HG03066 (cell line): Measurements from ENCODE around the gene EPHB4.

Experiments
- ATAC-seq: cut with Tn5 transposase; IDR thresholded peaks from one replicate; pipeline ENCODE4 v1.9.1; 2021; ENCODE audit warnings: low read depth; ENCODE audit not compliant: unreplicated experiment

The EPHB4 gene

DNA sequence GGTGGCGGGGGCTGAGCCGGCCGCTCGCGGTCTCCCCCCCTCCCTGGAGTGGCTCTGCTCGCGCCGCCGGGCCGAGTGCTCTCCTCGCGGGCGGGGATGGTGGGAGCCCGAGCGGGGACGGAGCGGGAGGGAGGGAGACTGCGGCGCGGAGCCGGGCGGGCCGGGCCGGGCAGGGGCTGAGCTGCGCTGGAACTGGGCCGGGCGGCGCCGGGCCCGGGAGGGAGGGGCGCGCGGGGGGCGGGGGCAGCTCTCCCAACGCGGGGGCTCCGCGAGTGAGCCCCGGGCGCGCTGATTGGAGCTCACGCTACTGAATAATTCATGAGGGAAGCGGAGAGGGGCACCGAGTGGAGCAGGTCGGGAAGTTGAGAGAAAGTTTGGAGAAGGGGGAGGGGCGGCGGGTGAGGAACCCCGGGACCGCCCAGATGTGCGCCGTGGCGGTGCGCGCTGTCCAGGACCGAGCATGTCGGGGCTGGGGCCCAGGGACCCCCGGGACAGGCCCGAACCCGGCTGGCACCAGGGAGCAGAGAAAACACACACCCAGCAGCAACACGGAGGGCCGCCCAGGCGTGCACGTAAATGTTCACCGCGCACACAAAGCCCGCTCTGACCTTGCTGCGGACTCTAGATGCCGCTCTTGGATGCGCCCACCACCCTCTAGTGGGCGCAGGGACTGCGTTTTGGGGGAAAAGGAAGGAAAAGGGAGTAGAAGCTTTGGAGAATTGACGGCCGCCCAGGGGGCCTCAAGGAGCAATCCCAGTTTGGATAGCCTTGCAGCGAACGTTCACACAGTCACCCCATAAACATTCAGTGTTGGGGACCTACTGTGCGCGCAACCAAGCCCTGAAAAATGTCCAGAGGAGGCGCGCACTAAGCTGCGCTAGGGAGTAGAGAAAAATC is at the start of gene EPHB4:
TSS of gene EPHB4 (minus strand) at position 194 of the 897 bp plus-strand sequence. CDS start 493 bp downstream, outside the sequence.
- ATAC-seq: no peak

DNA sequence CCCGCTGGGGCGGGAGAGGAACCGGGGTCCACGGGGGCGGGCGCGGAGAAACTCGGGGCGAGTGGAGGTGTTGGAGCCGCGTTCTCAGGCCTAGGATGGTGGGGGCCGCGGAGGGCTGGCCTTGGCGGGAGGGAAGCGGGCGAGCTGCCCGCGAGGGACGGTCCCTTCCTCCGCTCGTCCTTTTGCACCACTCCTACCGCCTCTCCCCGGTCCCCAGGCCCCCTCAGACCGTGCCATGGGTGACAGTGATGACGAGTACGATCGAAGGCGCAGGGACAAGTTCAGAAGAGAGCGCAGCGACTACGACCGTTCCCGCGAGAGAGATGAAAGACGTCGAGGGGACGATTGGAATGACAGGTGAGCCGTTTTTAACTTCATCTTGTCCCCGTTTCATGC is 48.0 kb upstream of the EPHB4 start:
- ATAC-seq: peak; percentile 27

DNA sequence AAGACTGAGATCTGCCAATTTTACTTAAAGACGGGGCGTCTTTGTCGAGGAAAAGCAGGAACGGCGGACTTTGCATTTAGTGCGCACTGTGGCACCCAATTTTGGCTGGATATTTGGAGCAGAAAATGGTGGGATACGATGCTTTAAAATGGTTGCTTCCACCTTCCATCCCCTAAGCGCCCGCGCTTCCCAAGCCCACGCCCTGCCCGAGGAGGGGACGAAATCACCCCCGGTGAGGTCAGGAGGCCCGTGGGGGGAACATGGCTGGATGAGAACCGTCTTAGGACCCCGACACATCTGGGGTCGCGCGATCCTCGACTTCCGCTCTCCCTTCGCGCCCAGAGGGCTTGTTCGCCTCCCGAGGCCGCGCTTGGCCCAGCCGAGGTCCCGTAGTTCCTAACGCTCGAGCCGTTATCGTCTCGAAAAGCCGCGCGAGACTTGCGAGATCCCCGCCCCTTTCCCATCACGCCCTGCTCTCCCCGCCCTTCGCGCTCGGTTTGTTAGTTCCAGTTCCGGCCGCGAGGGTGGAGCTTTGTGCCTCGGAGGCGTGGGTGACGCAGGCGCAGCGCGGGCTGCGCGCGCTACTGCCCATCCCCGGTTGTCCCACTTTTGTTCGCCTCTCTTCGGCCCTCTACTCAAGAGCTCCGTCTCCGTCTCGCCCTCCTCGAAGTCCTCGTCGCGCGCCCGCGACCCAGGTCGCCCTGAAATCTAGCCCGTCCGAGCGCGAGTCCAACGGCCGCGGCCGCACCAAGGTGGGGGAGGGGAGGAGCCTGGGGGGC is 47.4 kb upstream of the EPHB4 start, which contains the start of gene SRRT:
TSS of gene SRRT (plus strand) at position 527 of the 779 bp plus-strand sequence. CDS start 488 bp downstream, outside the sequence.
- peak; percentile 91 for ATAC-seq

DNA sequence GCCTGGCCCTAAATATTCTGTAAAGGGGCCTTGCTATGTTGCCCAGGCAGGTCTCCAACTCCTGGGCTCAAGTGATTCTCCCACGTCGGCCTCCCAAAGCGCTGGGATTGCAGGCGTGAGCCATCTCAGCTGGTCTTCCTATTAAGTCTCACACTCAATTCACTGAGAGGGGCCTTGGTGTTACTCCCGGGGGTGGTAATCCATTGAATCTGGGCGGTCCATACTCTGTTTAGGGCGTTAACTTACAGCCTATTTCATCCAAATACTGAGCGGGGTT is 46.9 kb upstream of the EPHB4 start:
- no peak for ATAC-seq

DNA sequence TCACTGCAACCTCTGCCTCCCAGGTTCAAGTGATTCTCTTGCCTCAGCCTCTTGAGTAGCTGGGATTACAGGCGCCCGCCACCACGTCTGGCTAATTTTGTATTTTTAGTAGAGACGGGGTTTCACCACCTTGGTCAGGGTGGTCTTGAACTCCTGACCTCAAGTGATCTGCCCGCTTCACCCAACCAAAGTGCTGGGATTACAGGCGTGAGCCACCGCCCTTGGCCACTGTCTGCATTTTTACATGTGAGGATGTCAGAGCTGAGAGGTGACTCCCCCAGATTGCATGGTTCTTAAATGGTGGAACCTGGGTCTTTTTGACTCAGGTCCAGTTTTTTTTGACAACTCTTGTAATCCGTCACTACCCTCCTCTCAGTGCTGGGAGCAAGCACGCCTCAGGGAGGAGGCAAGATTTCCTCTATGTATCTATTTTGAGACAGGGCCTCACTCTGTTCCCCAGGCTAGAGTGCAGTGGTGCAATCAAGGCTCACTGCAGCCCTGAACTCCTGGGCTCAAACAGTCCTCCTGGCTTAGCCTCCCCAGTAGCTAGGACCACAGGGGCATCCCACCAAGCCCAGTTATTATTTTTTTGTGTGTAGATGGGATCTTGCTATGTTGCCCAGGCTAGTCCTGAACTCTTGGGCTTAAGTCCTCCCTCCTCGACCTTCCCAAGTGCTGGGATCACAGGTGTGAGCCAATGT is 46.4 kb upstream of the EPHB4 start:
- ATAC-seq: no peak

DNA sequence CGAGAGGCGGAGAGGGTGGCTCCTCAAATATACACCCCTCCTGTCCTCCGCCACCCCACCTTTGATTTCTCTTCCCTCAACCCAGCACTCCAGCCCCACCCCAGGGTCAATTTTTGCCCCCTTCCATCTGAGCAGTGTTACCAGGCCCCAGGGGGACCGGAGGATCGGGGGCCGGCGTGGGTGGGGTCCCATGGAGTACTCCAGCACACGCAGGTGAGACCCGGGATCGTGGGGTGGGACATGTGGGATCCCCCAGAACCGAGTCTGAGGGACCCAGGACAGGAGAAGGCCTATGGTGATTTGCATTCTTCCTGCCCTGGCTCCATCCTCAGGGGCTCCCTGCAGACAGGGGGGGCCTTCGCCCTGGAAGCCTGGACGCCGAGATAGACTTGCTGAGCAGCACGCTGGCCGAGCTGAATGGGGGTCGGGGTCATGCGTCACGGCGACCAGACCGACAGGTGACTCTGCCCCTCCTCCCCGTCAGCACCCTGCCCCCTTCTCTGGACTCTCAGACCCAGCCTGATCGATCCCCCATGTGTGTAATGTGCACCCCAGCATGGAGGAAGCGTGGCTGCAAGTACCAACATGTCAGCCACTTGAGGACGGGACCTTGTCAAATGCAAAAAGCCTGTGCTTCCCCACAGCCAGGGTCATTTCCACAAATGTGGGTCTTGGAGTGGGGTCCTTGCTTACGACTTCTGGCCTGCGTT is 40.6 kb upstream of the EPHB4 start:
- ATAC-seq: peak; percentile 20

DNA sequence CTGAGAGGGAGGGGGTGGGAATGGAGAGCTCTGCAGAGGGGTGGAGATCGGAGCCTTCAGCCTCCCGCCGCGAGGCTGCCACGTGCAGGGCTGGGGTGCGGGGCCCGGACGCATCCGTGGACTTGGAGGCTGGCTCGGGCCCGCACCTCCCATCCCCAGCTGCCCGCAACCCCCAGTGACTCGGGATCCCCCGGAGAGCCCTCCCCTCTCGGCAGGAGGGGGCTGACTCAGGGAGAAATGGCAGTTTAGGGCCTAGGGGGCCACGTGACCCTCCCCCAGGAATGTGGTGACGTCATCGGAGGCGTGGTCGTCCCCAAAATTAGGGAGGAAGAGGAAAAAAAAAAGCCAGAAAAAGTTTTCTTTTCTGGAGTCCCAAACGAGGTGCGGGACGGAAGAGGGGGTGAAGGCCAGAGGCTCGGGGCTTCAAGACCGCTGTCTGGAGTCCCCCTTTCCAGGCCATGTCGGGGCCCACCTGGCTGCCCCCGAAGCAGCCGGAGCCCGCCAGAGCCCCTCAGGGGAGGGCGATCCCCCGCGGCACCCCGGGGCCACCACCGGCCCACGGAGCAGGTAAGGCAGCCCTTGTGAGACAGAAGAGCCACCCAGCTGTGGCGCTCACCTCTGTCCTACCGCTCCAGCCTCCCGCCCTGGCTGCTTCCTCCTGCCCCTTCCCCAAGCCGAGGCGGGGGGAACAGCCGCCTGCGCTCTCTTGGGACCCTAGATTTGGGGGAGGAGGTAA is 39.9 kb upstream of the EPHB4 start, which contains the start of gene TRIP6:
TSS of gene TRIP6 (plus strand) at position 348 of the 736 bp plus-strand sequence. CDS start at position 459, 111 bp downstream.
- peak; percentile 50 for ATAC-seq

DNA sequence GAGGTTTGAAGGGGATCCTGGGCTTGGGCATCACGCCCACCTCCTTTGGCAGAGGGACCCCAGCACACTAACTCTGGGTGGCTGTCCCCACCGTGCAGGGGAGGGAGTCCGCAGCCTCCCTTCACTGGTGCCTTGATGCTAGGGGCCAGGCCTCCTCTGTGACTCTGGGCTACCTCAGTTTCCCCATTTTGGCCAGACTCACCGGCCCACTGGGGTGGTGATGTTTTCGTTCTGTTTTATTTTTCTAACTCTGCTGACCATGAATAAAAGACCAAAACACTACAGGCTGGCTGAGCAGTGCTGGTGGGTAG is 39.4 kb upstream of the EPHB4 start:
- no peak for ATAC-seq

DNA sequence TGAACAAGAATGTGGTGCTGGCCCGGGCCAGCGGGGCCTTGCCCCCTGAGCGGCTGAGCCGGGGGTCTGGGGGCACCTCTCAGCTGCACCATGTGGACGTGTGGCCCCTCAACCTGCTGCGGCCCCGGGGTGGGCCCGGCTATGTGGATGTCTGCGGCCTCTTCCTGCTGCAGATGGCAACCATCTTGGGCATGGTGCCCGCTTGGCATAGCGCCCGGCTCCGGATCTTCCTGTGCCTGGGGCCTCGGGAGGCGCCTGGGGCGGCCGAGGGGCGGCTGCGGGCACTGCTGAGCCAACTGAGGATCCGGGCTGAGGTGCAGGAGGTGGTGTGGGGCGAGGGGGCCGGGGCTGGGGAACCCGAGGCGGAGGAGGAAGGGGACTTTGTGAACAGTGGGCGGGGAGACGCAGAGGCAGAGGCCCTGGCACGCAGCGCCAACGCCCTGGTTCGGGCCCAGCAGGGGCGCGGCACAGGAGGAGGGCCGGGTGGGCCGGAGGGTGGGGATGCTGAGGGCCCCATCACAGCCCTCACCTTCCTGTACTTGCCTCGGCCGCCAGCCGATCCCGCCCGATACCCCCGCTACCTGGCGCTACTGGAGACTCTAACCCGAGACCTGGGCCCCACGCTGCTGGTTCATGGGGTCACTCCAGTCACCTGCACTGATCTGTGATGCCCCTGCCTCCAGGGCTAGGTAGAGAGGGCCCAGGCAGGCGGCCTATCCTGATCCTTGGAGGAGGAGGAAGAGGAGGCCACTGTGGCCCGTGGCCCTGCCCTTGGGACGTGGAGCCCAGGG is 38.8 kb upstream of the EPHB4 start:
- no peak for ATAC-seq

DNA sequence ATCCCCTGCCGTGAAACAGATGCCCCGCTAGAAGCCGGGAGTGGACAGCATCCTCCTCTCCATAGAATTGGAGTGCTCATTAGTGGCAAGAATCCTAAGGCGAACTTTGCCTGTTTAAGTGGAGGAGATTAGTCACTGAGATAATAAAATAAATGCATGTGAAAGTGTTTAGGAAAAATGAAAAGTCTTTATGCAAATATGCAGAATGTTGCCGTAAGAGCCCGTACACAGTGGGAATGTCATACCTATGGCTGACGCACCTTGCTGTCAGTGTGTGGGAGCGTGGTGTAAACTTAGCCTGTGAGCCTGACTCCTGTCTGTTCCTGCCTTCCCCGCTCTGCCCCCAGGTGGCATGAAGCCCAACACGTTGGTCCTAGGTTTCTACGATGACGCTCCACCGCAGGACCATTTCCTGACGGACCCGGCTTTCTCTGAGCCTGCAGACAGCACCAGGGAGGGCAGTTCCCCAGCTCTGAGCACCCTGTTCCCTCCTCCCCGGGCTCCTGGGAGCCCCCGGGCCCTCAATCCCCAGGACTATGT is 38.1 kb upstream of the EPHB4 start:
- ATAC-seq: no peak

DNA sequence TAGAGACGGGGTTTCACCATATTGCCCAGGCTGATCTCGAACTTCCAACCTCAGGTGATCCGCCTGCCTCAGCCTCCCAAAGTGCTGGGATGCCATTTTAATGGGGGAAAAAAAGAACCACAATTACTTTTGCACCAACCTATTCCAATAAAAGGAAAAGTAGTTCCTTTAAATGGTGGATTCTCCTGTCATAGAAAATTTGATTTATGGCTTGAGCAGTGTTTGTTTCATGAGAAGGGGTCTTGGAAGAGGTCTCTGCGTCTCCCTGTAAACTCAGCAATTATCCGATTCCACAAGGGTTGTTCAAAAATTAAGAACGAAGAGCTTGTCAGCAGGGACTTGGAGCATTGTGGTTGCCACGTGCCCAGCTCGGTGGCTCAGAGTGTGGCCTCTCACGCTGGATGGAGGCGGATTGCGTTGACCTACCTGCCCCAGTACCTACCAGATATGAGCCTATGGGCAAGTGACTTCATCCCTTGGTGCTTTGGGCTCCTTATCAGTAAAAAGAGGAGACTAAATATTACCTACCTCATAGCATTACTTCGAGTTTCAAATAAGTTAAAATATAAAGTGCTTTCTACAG is 37.0 kb upstream of the EPHB4 start:
- no peak for ATAC-seq

DNA sequence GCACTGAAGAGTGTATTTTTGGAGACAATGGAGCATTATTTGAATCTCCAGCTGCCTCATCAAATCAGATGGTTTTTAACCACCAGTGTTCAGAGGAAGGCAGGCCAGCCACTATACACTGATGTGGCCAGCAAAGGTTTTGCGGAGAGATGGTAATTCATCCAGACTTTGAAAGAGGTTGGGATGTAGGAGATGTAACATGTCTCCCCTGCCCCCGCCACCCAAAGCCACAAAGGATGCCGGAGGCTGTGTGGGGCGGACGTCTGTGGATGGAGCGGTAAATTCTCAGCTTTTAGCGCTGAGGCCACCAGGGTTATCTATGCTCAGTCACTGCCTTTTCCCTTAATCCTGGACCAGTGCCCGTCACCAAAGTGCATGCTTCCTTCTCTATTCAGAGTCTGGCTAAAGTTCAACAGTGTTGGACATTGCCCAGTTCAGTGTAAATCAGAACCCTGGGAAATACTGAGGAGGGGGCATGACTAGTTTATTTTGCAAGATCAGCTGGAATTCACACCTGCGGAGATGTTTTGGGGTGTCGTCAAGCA is 36.2 kb upstream of the EPHB4 start:
- ATAC-seq: no peak

DNA sequence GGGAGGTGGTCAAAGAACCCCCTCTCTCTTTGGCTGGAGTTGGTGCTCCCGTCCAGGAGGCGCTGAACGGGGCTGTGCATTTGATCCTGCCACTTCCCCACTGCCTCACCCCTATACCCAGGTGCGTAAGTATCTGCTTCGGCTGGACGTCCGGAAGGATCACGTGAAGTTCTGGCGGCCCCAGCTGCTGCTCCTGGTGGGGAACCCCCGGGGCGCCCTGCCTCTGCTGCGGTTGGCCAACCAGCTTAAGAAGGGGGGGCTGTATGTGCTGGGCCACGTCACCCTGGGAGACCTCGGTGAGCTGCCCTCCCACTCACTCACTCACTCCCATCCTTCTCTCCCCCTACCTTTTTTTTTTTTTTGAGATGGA is 34.3 kb upstream of the EPHB4 start:
- no peak for ATAC-seq

DNA sequence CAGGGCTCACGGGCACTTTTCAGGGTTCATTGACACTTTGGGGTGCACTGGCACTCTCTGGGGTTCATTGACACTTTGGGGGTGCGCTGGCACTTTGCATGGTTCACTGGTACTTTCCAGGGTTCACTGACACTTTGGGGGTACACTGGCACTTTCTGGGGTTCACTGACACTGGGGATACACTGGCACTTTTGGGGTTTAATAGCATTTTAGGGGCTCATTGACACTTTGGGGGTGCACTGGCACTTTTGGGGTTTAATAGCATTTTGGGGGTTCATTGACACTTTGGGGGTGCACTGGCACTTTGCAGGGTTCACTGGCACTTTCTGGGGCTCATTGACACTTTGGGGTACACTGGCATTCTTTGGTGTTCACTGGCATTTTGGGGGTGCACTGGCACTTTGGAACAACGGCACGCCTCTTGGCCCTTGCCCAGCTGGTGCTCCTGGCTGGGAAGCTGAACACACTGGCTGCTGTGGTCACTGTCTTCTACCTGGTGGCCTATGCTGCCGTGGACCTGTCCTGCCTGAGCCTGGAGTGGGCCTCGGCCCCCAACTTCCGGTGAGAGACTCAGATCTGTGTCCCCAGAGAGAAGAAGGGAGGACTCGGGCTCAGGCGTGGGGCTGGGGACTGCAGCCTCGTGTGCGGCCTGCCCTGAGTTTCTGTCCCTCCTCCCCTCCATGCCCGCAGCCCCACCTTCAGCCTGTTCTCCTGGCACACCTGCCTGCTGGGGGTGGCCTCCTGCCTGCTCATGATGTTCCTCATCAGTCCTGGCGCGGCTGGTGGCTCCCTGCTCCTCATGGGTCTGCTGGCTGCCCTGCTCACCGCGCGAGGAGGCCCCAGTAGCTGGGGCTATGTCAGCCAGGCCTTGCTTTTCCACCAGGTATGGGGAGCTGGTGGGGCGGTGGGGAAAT is 33.6 kb upstream of the EPHB4 start:
- ATAC-seq: no peak

DNA sequence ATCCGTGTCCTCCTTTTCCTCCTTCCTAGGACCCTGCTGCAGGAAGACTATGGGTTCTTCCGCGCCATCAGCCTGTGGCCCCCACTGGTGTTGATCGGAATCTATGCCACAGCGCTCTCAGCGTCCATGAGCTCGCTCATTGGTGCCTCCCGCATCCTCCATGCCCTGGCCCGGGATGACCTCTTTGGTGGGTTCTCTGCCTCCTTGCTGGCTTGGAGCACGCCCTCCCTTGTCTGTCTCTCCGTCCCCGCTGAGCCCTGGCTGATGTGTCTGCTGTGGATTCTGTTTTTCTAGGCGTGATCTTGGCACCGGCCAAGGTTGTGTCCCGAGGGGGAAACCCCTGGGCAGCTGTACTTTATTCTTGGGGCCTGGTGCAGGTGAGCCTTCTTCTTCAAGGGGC is 32.5 kb upstream of the EPHB4 start:
- ATAC-seq: no peak

DNA sequence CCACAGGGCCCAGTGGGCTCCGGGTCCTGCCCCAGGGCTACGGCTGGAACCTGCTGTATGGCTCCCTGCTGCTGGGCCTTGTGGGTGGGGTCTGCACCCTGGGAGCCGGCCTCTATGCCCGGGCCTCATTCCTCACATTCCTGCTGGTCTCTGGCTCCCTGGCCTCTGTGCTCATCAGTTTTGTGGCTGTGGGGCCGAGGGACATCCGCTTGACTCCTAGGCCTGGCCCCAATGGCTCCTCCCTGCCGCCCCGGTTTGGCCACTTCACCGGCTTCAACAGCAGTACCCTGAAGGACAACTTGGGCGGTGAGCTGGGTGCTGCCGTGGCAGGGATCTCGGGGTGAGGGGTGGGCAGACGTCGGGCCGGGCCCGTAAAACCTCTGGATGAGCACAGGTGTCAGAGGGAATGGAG is 29.6 kb upstream of the EPHB4 start:
- ATAC-seq: no peak

DNA sequence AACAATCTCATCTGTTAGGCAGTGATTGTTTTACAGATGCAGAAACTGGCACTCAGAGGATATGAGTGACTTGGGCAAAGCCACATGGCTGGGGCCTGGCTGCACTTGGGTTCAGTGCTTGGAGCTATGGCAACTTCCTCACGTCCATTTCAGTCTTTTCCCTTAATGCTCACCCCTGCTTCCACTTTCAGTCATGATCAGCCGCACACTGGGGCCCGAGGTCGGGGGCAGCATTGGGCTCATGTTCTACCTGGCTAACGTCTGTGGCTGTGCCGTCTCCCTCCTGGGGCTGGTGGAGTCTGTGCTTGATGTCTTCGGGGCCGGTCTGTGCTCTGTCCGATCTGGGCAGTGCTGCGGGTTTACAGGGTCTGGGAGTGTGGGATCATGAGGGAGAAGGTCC is 28.2 kb upstream of the EPHB4 start:
- ATAC-seq: no peak
